ENCODE measurements around the gene ICAM4.
"Not testable (repeated sequence)": the region's sequence is repeated elsewhere in the genome, so short reads cannot be mapped to it uniquely, and the experiment has no call there.

Gene ICAM4, protein sequence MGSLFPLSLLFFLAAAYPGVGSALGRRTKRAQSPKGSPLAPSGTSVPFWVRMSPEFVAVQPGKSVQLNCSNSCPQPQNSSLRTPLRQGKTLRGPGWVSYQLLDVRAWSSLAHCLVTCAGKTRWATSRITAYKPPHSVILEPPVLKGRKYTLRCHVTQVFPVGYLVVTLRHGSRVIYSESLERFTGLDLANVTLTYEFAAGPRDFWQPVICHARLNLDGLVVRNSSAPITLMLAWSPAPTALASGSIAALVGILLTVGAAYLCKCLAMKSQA

DNA sequence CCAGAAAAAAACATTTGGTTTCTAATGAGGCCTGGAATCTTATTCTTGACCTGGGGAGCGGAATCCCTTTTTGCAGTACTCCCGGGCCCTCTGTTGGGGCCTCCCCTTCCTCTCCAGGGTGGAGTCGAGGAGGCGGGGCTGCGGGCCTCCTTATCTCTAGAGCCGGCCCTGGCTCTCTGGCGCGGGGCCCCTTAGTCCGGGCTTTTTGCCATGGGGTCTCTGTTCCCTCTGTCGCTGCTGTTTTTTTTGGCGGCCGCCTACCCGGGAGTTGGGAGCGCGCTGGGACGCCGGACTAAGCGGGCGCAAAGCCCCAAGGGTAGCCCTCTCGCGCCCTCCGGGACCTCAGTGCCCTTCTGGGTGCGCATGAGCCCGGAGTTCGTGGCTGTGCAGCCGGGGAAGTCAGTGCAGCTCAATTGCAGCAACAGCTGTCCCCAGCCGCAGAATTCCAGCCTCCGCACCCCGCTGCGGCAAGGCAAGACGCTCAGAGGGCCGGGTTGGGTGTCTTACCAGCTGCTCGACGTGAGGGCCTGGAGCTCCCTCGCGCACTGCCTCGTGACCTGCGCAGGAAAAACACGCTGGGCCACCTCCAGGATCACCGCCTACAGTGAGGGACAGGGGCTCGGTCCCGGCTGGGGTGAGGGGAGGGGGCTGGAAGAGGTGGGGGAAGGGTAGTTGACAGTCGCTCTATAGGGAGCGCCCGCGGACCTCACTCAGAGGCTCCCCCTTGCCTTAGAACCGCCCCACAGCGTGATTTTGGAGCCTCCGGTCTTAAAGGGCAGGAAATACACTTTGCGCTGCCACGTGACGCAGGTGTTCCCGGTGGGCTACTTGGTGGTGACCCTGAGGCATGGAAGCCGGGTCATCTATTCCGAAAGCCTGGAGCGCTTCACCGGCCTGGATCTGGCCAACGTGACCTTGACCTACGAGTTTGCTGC, at the start of gene ICAM4:
Gene ICAM4, plus strand, starts transcription at position 153 of the 935 bp plus-strand sequence. Its CDS starts 58 bp downstream, at position 211.
- DNase-seq: no peak

DNA sequence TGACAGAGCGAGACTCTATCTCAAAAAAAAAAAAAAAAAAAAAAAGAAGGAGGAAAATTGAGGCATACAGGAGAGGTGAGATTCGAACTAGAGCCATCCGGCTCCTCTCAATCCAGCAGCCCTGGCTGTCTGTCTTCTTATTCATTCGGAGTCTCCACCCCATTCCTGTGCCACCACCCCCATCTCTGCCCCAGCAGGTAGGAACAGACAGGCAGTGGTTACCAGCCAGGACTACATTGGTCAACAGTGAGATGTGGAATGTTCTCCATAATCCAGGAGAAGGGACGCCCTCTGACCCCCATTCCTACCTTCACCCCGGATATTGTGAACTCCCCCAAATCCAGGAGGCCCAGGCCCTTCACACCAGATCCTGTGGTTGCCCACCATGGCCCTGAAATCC, 49.1 kb upstream of the ICAM4 start:
- no peak for DNase-seq

DNA sequence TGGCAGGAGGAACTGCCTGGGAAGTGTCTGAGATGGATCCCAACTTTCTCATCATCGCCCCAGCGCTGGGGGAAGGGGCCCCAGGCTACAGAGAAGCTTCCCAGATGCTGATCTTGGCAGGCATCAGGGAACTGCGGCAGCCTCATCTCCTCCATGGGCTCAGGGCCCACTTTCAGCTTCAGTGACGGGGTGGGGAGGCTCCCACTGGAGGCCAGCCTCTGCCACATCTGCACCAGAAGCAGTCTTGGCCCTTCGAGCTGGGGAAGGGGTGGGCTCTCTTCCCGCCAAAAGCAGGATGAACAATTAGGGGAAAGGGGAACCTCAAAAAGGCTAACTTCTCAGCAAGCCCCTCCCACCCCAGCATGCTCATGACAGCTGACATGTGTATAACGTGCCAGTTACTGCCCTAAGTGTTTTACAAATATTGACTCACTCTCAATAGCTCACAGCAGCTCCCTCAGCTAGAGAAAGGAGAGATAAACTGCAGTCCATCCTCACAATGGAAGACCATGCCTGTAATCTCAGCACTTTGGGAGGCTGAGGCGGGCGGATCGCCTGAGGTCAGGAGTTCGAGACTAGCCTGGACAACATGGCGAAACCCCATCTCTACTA, 48.5 kb upstream of the ICAM4 start:
- no peak for DNase-seq

DNA sequence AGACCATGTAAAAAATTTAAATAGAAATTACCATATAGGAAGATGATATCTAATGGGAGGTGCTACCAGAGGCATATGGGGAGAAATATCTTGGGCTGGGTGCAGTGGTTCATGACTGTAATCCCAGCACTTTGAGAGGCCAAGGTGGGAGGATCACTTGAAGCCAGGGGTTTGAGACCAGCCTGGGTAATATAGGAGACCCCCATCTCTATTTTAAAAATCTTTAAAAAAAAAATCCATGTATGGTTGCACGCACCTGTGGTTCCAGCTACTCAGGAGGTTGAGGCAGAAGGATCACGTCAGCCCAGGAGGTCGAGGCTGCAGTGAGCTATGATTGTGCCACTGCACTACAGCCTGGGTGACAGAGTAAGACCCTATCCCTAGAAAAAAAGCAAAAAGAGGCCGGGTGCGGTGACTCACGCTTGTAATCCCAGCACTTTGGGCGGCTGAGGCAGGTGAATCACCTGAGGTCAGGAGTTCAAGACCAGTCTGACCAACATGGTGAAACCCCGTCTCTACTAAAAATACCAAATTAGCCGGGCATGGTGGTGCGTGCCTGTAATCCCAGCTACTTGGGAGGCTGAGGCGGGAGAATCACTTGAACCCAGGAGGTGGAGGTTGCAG, 44.8 kb upstream of the ICAM4 start:
- DNase-seq: not testable (repeated sequence)

DNA sequence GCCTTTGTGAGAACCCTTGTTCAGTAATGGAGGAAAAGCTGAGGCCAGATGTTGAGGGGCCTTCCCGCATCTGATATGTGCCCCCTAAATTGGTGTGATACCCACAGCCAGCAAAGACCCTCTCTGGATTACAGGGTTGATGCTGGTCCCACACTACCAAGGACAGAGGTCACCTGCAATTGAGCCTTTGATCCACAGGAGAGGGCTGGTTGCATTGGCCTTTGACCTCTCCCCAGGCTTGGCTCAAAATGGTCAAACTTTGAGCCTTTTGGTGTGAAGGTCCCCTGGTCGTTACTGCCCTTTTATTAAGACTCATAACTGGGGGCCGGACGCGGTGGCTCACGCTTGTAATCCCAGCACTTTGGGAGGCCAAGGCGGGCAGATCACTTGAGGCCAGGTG, 43.1 kb upstream of the ICAM4 start:
- no peak for DNase-seq

DNA sequence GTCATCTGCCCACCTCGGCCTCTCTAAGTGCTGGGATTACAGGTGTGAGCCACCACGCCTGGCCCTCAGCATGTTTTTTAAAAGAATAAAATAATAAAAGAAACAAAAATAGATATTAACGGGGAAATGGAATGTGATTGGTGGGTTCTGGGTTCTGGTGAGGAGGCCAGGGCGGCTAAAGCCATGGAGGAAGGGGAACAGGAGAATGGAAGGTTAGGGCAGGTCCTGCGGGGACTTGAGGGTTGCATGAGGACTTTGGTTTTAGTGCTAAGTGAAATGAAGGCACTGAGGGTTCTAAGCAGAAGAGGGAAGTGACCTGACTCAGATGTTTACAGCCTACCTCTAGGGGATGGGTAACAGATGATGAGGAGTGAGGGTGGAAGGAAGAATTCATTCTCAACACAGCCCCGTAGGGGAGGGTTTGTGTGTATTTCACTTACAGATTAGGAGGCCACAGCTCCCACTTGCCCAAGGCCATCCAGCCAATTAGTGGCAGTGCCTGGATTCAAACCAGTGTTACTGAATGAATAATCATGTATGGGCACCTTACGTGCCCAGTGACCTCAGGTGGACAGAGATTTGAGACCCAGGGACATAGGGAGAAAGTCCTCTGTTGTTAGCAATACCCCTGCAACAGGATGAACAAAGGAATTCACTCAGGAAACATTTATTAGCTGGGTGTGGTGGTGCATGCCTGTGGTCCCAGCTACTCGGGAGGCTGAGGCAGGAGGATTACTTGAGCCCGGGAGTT, 41.4 kb upstream of the ICAM4 start:
- DNase-seq: no peak

DNA sequence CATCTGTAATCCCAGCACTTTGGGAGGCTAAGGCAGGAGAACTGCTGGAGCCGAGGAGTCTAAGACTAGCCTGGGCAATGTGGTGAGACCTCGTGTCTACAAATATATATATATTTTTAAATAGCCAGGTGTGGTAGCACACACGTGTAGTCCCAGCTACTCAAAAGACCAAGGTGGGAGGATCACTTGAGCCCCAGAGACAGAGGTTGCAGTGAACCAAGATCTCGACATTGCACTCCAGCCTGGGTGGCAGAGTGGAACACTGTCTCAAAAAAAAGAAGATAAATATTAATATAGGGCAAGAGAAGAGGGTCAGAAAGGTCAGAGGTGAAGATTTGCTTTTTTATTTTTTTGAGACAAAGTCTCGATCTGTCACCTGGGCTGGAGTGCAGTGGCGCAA, 40.2 kb upstream of the ICAM4 start:
- DNase-seq: no peak

DNA sequence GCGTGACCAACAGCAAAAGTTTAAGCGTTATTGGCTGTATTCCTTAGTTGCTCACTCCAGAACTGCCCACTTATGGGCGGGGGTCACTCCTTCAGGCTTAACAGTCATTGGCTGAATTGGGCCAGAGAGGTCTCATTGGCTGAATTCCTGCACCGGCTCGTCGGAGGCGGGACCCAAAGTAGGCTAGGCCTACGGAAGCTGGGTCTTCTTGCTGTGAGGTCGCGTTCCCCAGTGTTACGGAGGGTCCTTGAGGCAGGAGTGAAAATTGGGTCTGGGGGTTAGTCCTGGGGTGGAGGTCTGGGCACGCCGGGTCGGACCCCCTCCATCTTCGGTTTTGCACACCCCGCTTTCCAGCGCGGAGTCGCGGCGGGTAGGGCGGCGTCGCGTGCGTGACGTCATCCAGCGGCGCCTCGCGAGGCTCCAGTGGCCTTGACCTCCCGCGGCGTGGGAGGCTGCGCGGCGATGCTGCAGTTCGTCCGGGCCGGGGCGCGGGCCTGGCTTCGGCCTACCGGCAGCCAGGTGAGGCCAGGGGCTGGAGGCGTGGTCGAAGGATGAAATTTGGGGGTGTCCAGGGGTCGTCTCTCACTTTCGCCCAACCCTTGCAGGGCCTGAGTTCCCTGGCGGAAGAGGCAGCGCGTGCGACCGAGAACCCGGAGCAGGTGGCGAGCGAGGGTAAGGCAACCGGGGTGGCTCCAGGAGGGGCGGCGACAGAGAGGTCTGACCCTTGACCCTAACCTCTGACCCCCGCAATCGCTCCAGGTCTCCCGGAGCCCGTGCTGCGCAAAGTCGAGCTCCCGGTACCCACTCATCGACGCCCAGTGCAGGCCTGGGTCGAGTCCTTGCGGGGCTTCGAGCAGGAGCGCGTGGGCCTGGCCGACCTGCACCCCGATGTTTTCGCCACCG, 34.7 kb upstream of the ICAM4 start, which contains the start of gene MRPL4:
Gene MRPL4, plus strand, starts transcription at position 423 of the 903 bp plus-strand sequence. Its CDS starts 40 bp downstream, at position 463.
- peak; percentile 96 to 99 for DNase-seq

DNA sequence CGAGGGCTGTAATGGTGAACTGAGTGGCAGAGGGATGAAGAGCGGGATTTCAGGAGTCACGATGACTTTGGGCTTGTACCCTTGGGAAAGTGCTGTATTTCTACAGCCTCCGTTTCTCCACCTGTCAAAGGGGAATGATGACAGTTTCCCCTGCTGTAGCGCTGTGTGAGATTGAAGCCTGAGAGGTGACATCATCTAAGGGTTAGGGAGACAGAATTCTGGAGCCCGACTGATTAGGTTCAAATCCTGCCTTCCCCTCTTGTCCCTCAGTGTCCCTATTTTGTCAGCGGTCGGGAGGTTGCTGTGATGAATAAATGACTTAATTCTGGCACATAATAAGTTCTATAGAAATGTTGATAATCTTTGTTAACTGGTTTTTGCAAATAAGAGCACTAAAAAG, 34.0 kb upstream of the ICAM4 start:
- DNase-seq: no peak

DNA sequence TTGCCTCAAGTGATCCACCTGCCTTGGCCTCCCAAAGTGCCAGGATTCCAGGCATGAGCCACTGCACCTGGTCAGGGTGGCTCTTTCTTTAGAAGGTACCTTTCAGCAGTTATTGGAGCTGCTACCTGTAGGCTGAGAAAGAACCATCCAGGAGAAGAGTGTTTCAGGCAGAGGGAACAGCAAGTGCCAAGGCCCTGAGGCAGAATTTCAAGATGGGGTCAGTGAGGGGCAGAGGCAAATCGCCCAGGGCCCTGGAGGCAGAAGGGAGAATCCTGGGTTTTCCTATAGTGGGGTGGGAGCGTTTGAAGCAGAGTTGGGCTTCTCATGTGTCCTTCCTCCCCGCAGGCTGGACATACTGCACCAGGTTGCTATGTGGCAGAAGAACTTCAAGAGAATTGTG, 32.5 kb upstream of the ICAM4 start:
- DNase-seq: no peak

DNA sequence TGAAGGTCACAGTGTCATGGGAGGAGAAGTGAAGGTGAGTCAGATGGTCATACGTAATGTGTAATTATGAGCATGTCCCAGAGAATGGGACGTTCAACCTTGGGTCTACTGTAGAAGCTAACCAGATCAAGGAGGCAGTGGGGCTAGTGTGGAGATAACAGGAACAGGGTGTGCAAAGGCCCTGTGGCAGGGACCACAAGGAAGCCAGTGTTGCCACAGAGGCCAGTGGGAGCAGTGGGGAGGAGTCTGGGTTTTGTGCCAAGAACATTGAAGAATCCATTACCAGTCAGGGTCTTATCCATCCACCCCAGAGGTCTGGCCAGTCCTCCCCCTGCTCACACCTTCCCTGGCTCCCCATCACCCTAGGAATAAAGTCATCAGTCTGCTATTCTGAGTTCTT, 31.4 kb upstream of the ICAM4 start:
- no peak for DNase-seq

DNA sequence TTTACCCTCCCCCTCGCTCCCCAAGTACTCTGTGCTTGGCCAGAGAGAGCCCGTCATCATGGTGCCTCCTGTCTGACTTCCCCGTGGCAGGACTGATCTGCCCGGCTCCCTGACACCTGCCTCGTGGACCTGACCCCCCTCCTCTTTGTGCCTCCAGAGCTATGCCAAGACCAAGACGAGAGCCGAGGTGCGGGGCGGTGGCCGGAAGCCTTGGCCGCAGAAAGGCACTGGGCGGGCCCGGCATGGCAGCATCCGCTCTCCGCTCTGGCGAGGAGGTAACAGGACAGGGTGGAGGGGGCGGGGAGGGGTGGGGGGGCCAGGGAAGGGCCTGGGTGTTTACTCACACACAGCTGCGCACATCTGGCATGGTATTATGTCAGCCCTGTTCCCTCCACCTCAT, 30.2 kb upstream of the ICAM4 start:
- no peak for DNase-seq

DNA sequence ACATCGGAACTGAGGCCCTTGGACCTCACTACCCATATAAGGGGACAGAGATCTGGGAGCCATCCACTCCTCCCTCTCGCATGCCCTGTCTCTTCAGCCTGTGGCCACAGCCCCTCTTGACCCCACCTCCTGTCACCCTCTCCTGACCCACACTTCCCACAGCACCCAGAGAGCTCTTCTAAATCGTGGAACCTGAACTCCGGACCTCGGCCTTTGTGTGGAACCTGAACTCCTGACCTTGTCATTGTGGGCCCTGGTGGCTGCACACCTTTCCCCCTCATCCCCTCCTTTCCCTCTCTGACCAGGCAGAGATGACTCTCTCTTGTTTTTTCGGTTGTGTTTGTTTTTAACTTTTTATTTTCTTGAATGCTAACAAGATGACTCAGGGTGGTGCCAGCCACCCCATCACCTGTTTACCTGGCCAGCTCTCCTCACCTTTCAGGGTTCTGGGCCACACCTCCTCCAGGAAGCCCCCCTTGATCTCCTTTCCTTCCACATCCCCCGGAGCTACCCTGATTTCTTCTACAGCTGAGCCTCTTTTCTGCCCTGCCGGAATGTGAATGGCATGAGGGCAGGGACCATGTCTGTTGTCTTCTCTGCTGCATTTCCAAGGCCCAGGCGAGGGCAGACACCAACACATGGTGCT, 29.7 kb upstream of the ICAM4 start:
- DNase-seq: no peak

DNA sequence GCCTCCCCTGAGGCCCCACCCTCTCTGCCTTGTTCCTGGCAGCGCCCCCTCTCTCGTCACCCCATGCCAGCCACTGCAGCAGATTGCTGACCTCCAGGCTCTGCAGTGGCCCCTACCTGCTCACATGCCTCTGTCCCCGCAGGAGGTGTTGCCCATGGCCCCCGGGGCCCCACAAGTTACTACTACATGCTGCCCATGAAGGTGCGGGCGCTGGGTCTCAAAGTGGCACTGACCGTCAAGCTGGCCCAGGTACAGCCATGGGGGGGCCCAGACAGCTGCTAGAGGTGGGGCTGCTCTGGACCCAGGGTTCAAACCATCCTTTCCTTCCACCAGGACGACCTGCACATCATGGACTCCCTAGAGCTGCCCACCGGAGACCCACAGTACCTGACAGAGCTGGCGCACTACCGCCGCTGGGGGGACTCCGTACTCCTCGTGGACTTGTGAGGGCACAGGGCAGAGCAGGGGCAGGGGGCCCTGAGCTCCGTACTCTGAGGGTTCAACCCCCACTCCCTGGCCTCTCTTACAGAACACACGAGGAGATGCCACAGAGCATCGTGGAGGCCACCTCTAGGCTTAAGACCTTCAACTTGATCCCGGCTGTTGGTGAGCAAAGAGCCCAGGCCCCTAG, 28.6 kb upstream of the ICAM4 start:
- no peak for DNase-seq

DNA sequence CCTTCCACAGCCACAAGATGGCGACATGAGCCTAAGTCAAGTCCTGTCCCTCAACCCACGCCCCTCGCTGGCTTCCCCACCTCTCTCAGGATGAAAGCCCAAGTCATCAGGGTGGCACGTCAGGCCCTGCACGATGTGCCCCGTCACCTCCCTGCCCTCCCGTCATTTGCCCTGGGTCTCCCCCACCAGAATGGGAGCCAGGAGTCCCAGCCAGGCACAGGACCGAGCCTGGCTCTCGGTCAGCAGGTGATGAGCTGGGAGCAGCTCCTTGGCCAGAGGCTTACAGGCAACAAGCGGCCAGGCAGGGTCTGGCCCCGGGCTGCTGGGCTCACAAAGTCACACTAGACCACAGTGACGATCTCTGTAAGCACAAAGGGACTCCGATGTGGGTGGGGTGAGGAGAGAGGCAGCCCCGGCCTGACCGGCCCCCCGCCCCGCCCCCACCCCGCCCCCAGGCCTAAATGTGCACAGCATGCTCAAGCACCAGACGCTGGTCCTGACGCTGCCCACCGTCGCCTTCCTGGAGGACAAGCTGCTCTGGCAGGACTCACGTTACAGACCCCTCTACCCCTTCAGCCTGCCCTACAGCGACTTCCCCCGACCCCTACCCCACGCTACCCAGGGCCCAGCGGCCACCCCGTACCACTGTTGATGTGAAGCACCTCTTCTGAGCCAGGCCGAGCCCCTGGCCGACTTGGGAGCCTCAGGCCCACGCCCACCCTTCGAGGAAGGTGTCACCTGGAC, 27.4 kb upstream of the ICAM4 start:
- DNase-seq: peak; percentile 38 to 57

DNA sequence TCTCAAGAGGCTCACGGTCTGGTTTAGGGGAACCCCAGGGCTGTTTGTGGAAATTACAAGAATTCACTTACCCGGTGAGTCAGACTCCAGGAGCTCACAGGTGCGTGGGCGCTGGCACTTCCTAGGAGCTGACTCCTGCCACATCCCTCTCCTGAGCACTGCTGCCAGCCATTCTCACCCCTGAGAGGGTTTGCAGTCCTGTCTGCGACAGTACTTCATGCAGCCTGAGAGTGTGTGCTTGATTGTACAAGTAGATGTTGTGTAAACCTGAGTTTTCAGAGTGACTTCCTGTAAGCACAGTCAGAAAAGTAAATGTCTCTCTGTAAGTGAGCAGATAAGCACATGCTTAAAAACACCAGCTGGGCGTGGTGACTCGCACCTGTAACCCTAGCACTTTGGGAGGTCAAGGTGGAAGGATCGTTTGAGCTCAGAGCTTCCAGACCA, 26.6 kb upstream of the ICAM4 start:
- DNase-seq: no peak

DNA sequence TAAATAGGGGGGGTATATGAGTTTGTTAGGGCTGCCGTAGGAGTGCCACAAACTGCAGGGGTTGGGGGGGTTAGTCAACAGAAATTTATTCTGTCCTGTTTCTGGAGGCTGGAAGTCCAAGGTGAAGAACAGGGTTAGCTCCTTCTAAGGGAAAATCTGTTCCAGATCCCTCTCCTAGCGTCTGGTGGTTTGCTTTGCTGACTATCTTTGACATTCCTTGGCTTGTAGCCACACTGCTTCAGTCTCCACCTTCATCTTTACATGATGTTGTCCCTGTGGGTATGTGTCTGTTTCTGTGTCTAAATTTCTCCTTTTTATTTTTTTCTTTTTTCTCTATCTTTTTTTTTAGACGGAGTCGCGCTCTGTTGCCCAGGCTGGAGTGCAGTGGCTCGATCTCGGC, 24.0 kb upstream of the ICAM4 start:
- DNase-seq: no peak

DNA sequence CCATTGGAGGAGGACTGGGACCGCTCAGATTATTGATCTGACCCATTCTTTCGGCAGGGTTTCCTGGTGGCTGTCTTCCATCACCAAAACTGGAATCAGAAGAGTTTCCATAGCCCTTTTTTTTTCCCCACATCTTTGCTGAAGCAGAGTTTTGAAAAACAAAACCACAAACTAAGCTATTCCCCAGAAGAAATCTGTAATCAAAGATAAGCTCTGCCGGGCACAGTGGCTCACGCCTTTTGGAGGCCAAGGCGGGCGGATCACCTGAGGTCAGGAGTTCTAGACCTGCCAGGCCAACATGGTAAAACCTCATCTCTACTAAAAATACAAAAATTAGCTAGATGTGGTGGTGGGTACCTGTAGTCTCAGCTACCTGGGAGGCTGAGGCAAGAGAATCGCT, 20.0 kb upstream of the ICAM4 start:
- DNase-seq: no peak

DNA sequence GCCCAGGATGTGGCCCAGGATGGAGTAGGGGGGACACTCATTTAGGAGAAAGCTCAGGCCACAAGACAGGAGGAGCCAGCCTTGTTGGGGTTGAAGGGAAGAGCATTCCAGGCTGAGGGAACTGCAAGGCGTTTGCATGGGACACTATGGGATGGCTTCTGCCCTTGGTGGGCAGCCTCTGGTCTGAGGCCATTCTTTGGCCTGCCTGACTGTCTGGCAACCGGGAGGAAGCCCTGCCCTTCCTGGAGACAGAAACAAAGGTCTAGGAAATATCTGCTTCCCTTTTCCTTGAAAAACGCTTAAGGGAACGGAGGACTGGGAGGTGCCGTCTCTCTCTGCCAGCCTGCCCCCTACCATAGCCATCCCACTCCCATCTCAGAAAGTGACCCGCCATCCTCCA, 18.7 kb upstream of the ICAM4 start:
- DNase-seq: no peak

All from hippocampal formation (tissue), 2 donors.